HCT116 (cell line): ENCODE data around the gene ARL4A. TPM values are rescaled to one million over a fixed set of nuclear protein-coding genes. Genes with fewer than 3 reads are reported as not detected.

Experiments
- ATAC-seq: fragments of 200-7000 bp; cut with Tn5 transposase; 2 replicates; pipeline ENCODE4 v1.9.1; 2020; ENCODE audit warnings: mild to moderate bottlenecking, moderate library complexity
- Bru-seq: library from RNA; stranded (reverse); fragments of 400-500 nt; gene quantifications from one replicate; lab custom pipeline; 2021; lab: Mats Ljungman, UMichigan
- BruChase-seq, 2 experiments: library from RNA; stranded (reverse); fragments of 400-500 nt; gene quantifications; one replicate each; lab custom pipeline; 2021; lab: Mats Ljungman, UMichigan
- BruUV-seq: library from RNA; stranded (reverse); fragments of 400-500 nt; replicated peaks from 2 replicates; lab custom pipeline; 2021; lab: Mats Ljungman, UMichigan
- CTCF ChIA-PET: fragments of 300-600 bp; sonication (Branson Sonifier 250); formaldehyde crosslinking; loops from one replicate; lab custom pipeline; 2021; ENCODE audit warnings: antibody characterized with exemption; lab: Charles Lee
- POLR2A ChIA-PET: fragments of 300-600, 350-600 bp; sonication (Branson Sonifier 250); formaldehyde crosslinking; loops from one replicate; lab custom pipeline; 2021; ENCODE audit warnings: antibody characterized with exemption; lab: Charles Lee
- RAD21 ChIA-PET, 2 experiments: fragments of 300-600 bp; sonication (Branson Sonifier 250); formaldehyde crosslinking; loops; one replicate each; lab custom pipeline; 2023; ENCODE audit warnings: low total read pairs in 2 of 2; ENCODE audit not compliant: uncharacterized antibody in 2 of 2, unreplicated experiment in 2 of 2, low non-redundant PET in 1 of 2; lab: Charles Lee
- DNase-seq: peaks from one replicate; pipeline ENCODE4 v3.0.0-alpha.2; 2010; ENCODE audit warnings: low read depth, low spot score
- H2AFZ ChIP-seq: fragments of 200-600 bp; shearing (Covaris generic), sonication (generic); 2 replicates; pipeline ENCODE4 v1.6.1; 2017; ENCODE audit warnings: low read depth, mixed run types, mixed read lengths, antibody characterized with exemption, low read length; ENCODE audit not compliant: poor library complexity, severe bottlenecking
- H3K27ac ChIP-seq: 2 replicates; pipeline ENCODE4 v1.5.1; 2012; ENCODE audit warnings: low read depth, low read length
- H3K27me3 ChIP-seq: fragments of 200-600 bp; sonication (generic); 2 replicates; pipeline ENCODE4 v1.6.1; 2016; ENCODE audit warnings: mixed run types, low read length, mixed read lengths; ENCODE audit not compliant: insufficient read depth
- H3K36me3 ChIP-seq, 2 experiments: fragments of 200-500 bp in 1 of 2; fragments of 200-600 bp in 1 of 2; sonication (Bioruptor generic) in 1 of 2; sonication (generic) in 1 of 2; 2 replicates each; pipeline versions ENCODE4 v1.5.1 to v1.6.1; 2014 to 2016; ENCODE audit warnings: low read length in 2 of 2, inconsistent platforms in 1 of 2, mixed read lengths in 1 of 2, mixed run types in 1 of 2; ENCODE audit not compliant: insufficient read depth in 2 of 2, control insufficient read depth in 1 of 2
- H3K4me1 ChIP-seq, 2 experiments: fragments of 200-600 bp in 1 of 2; sonication (generic) in 1 of 2; 2 replicates each; pipeline versions ENCODE4 v1.5.1 to v1.6.1; 2012 to 2017; ENCODE audit warnings: low read length in 2 of 2, inconsistent platforms in 1 of 2, mild to moderate bottlenecking in 1 of 2, mixed read lengths in 1 of 2, mixed run types in 1 of 2, moderate library complexity in 1 of 2; ENCODE audit not compliant: insufficient read depth in 2 of 2, control insufficient read depth in 1 of 2
- H3K4me2 ChIP-seq: fragments of 200-600 bp; sonication (generic); 2 replicates; pipeline ENCODE4 v1.6.1; 2017; ENCODE audit warnings: mixed run types, low read length, mixed read lengths
- H3K4me3 ChIP-seq, 2 experiments: fragments of 200-600 bp in 1 of 2; sonication (generic) in 1 of 2; replicated peaks in 1 of 2; 2 replicates each; pipeline ENCODE4 v1.5.1; 2011 to 2016; ENCODE audit warnings: low read length in 2 of 2, control low read depth in 1 of 2, low read depth in 1 of 2, mild to moderate bottlenecking in 1 of 2, mixed read lengths in 1 of 2, mixed run types in 1 of 2
- H3K79me2 ChIP-seq: fragments of 200-600 bp; sonication (generic); 2 replicates; pipeline ENCODE4 v1.6.1; 2017; ENCODE audit warnings: mild to moderate bottlenecking, mixed run types, low read length, moderate library complexity, mixed read lengths; ENCODE audit not compliant: insufficient read depth
- H3K9ac ChIP-seq: fragments of 200-600 bp; sonication (generic); 2 replicates; pipeline ENCODE4 v1.6.1; 2016; ENCODE audit warnings: low read length, mixed read lengths
- H3K9me2 ChIP-seq: fragments of 200-600 bp; sonication (generic), shearing (Covaris generic); 2 replicates; pipeline ENCODE4 v1.6.1; 2017; ENCODE audit warnings: mixed run types, mild to moderate bottlenecking, moderate library complexity; ENCODE audit not compliant: insufficient read depth
- H3K9me3 ChIP-seq, 2 experiments: fragments of 200-500 bp in 1 of 2; fragments of 200-600 bp in 1 of 2; sonication (Bioruptor generic) in 1 of 2; sonication (generic) in 1 of 2; 2 replicates each; pipeline ENCODE4 v1.6.1; 2014 to 2017; ENCODE audit warnings: low read length in 2 of 2, mixed read lengths in 2 of 2, inconsistent platforms in 1 of 2, low read depth in 1 of 2, mild to moderate bottlenecking in 1 of 2, mixed run types in 1 of 2, moderate library complexity in 1 of 2; ENCODE audit not compliant: control insufficient read depth in 1 of 2, insufficient read depth in 1 of 2
- H4K20me1 ChIP-seq: fragments of 200-600 bp; sonication (generic), shearing (Covaris generic); 2 replicates; pipeline ENCODE4 v1.6.1; 2017; ENCODE audit warnings: mixed run types, mild to moderate bottlenecking, moderate library complexity; ENCODE audit not compliant: insufficient read depth
- ATF3 ChIP-seq: IDR thresholded peaks from 2 replicates; pipeline ENCODE4 v1.6.1; 2012
- CBX3 ChIP-seq: IDR thresholded peaks from 2 replicates; pipeline ENCODE4 v1.6.1; 2012; ENCODE audit warnings: low read depth
- CEBPB ChIP-seq: IDR thresholded peaks from 2 replicates; pipeline ENCODE4 v1.6.1; 2012; ENCODE audit warnings: low read depth
- EGR1 ChIP-seq: IDR thresholded peaks from 2 replicates; pipeline ENCODE4 v1.6.1; 2012; ENCODE audit warnings: low read depth
- EZH2 ChIP-seq: fragments of 200-600 bp; sonication (generic); IDR thresholded peaks from 2 replicates; pipeline ENCODE4 v1.6.1; 2017; ENCODE audit warnings: antibody characterized with exemption, mixed run types
- EZH2phosphoT487 ChIP-seq: fragments of 200-600 bp; IDR thresholded peaks from 2 replicates; pipeline ENCODE4 v1.6.1; 2018; ENCODE audit warnings: antibody characterized with exemption, borderline replicate concordance
- FOSL1 ChIP-seq: IDR thresholded peaks from 2 replicates; pipeline ENCODE4 v1.6.1; 2012; ENCODE audit warnings: low read depth
- JUND ChIP-seq: IDR thresholded peaks from 2 replicates; pipeline ENCODE4 v1.6.1; 2012
- MAX ChIP-seq: IDR thresholded peaks from 2 replicates; pipeline ENCODE4 v1.6.1; 2012
- POLR2A ChIP-seq: IDR thresholded peaks from 2 replicates; pipeline ENCODE4 v1.7.0; 2011; ENCODE audit warnings: borderline replicate concordance; ENCODE audit not compliant: insufficient read depth, insufficient read length; ENCODE audit errors: extremely low read depth
- REST ChIP-seq: IDR thresholded peaks from 2 replicates; pipeline ENCODE4 v1.6.1; 2012; ENCODE audit warnings: low read depth
- SP1 ChIP-seq: IDR thresholded peaks from 2 replicates; pipeline ENCODE4 v1.6.1; 2012; ENCODE audit warnings: low read depth
- TCF7L2 ChIP-seq: IDR thresholded peaks from 2 replicates; pipeline ENCODE4 v1.7.0; 2011; ENCODE audit warnings: borderline replicate concordance, inconsistent platforms; ENCODE audit not compliant: insufficient read depth, insufficient read length; ENCODE audit errors: extremely low read depth
- YY1 ChIP-seq: IDR thresholded peaks from 2 replicates; pipeline ENCODE4 v1.6.1; 2011; ENCODE audit warnings: low read length, low read depth, moderate library complexity, mild to moderate bottlenecking; ENCODE audit not compliant: insufficient replicate concordance; ENCODE audit errors: extremely low read depth
- ZBTB33 ChIP-seq: IDR thresholded peaks from 2 replicates; pipeline ENCODE4 v1.6.1; 2011; ENCODE audit warnings: mild to moderate bottlenecking, low read length, moderate library complexity; ENCODE audit not compliant: insufficient replicate concordance; ENCODE audit errors: extremely low read depth
- ZNF274 ChIP-seq: fragments of 200-500 bp; sonication (Bioruptor generic); IDR thresholded peaks from 2 replicates; pipeline ENCODE4 v1.6.1; 2014; ENCODE audit warnings: mild to moderate bottlenecking, low read depth, low read length, inconsistent platforms
- intact Hi-C: fragments of 100-400 bp; cut with micrococcal nuclease; formaldehyde crosslinking; loops from 2 replicates; pipeline ENCODE4 v1.10.0; 2022
- long read RNA-seq: library from polyadenylated mRNA; unstranded; transcript quantifications from one replicate; pipeline ENCODE4 v2.0.0, GENCODE V29; 2021; ENCODE audit not compliant: unreplicated experiment
- polyA plus RNA-seq: library from polyadenylated mRNA; unstranded; fragments of >200 nt; gene quantifications from 2 replicates; pipeline ENCODE4 v1.2.1, GENCODE V29; 2012; ENCODE audit warnings: missing spikeins
- total RNA-seq: library from RNA; stranded (reverse); gene quantifications from one replicate; pipeline ENCODE4 v1.2.1, GENCODE V29; 2021; ENCODE audit not compliant: unreplicated experiment

The ARL4A gene
- 44.6 TPM for total RNA-seq
- 16.3 and 24.2 TPM in 2 replicates for polyA plus RNA-seq
- percentile 98 among the genes with signal in this experiment for Bru-seq, nascent RNA
- BruChase-seq, experiment 1, labeled RNA remaining after a 6-hour chase, result percentile 82 among the genes with signal in this experiment
- percentile 98 among the genes with signal in this experiment for BruChase-seq, experiment 2, labeled RNA remaining after a 2-hour chase
- long read RNA-seq, transcript ARL4A-201 (2 exons, 1,147 nt), result major isoform, 23 of 50 reads
- long read RNA-seq, transcript ARL4A-206 (2 exons, 845 nt), result minor isoform, 8 of 50 reads
- long read RNA-seq, transcript ARL4A-204 (2 exons, 1,144 nt), result minor isoform, 11 of 50 reads
- long read RNA-seq, partial matches to known transcripts, result 0 of 50 reads
- long read RNA-seq, other reads (novel, unspliced or antisense), result 5 of 50 reads

GRCh38 chr7:12686891-12687717 lies at the start of gene ARL4A:
Gene ARL4A (plus strand): TSS chr7:12687633. CDS start chr7:12688255, 622 bp downstream.
- Histone ChIP-seq H3K9me3 (no peaks in the 10 kb centered on the region), H3K36me3 (0 out of 4 replicates have a peak, but pooled peaks cover 2 to 3% of the 10 kb centered on the region in 2 experiments), H3K79me2 (peaks cover 46% of the 10 kb centered on the region), H3K9me2 (no peaks in the 10 kb centered on the region), H3K4me3 (peak within 1 kb of the TSS; percentile 82), H3K27me3 (no peaks in the 10 kb centered on the region), H4K20me1 (no peaks in the 10 kb centered on the region; the same call in 1 of the 2 replicates), H2AFZ (peak within 1 kb of the TSS; percentile 92), H3K9ac (peak within 1 kb of the TSS; percentile 84), H3K4me2 (peak within 1 kb of the TSS; percentile 94), H3K27ac (peak within 1 kb of the TSS; percentile 94), H3K4me1 (peaks cover 6 to 16% of the 10 kb centered on the region in 2 experiments; a peak in 3 of 4 replicates)
- intact Hi-C loops, result loop anchor here (1.0 to 5.0 kb wide), 6 partner anchors 115 to 576 kb away; no protein-coding TSS in a partner anchor
- DNase-seq (peak; percentile 96), ATAC-seq (peak; percentile 88)
- ChIA-PET RAD21 (interaction anchor here (0.6 to 1.2 kb wide), 3 partner anchors 237 to 430 kb away, joined by 3 to 6 read pairs (median 3); no protein-coding TSS in a partner anchor), POLR2A (interaction anchor here (0.6 to 2.0 kb wide), 20 partner anchors 10 to 1288 kb away, joined by 3 to 16 read pairs (median 3); no protein-coding TSS in a partner anchor), CTCF (interaction anchor here (0.6 to 2.8 kb wide), 31 partner anchors 8 to 592 kb away, joined by 3 to 28 read pairs (median 4); no protein-coding TSS in a partner anchor)
- BruUV-seq, result no TSS peak
- peak; percentile 66 for TF ChIP-seq EGR1
- no peak for TF ChIP-seq REST
- TF ChIP-seq ATF3, result no peak
- peak; percentile 96 for TF ChIP-seq SP1
- TF ChIP-seq EZH2phosphoT487, result no peak
- TF ChIP-seq TCF7L2, result no peak
- TF ChIP-seq POLR2A, result peak; percentile 96
- no peak for TF ChIP-seq YY1
- TF ChIP-seq CBX3, result 0 out of 2 replicates have a peak, but pooled peaks have one; percentile 47
- peak; percentile 69; the same call in 1 of the 2 replicates for TF ChIP-seq MAX
- no peak for TF ChIP-seq CEBPB
- no peak for TF ChIP-seq EZH2
- no peak for TF ChIP-seq ZBTB33
- TF ChIP-seq FOSL1, result no peak
- TF ChIP-seq ZNF274, result no peak
- TF ChIP-seq JUND, result no peak; the same call in 1 of the 2 replicates
